Suprapubic skin (tissue), 4 donors: ENCODE measurements around the gene OPALIN.

Source experiments
- CTCF ChIP-seq, 2 donors: fragments of 200-600 bp in 1 of 2; fragments of 450-650 bp in 1 of 2; sonication (generic) in 1 of 2; IDR thresholded peaks; one replicate each; pipeline ENCODE4 v1.5.1; 2016 to 2019; ENCODE audit warnings: antibody characterized with exemption in 2 of 2, mild to moderate bottlenecking in 1 of 2, moderate library complexity in 1 of 2
- EP300 ChIP-seq: sonication (generic); formaldehyde crosslinking; IDR thresholded peaks from one replicate; pipeline ENCODE4 v1.6.1; 2017; ENCODE audit warnings: antibody characterized with exemption
- POLR2A ChIP-seq, 2 donors: fragments of 450-650 bp; IDR thresholded peaks; one replicate each; pipeline ENCODE4 v1.6.1; 2017; ENCODE audit warnings: antibody characterized with exemption in 2 of 2, mild to moderate bottlenecking in 2 of 2, moderate library complexity in 2 of 2
- POLR2AphosphoS5 ChIP-seq, 3 donors: sonication (generic); formaldehyde crosslinking; IDR thresholded peaks; one replicate each; pipeline ENCODE4 v1.6.1; 2017; ENCODE audit warnings: antibody characterized with exemption in 3 of 3

DNA sequence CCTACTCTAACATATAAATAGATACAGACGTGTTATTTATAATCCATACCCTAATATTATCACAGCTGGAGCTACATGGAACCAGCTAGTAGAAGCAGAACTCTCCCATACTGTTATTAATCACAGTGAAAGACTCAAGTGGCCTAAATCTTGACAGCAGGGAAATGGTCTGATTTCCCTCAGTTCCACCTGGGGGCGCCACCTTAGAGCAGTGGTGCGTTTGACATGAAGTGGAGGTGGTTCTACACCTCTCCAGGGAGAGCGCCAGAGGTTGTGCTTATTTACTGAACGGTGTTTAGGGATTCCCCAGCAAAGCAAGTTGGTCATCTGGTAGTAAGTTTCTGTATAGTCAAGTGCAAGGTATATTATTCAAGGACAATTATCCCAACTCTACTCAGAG lies 37.0 kb downstream of the OPALIN start:
- TF ChIP-seq POLR2AphosphoS5 (IDR thresholded peaks at IDR 0.05) (no peak), CTCF (IDR thresholded peaks at IDR 0.05) (no peak), POLR2A (IDR thresholded peaks at IDR 0.05) (no peak), EP300 (no peak)
